Measurements from ENCODE around the gene RAPGEF1. TPM values are rescaled to one million over a fixed set of nuclear protein-coding genes. Genes with fewer than 3 reads are reported as not detected.
"Not testable (repeated sequence)": the region's sequence is repeated elsewhere in the genome, so short reads cannot be mapped to it uniquely, and the experiment has no call there.

RAPGEF1 gene
- total RNA-seq, 1 donor from 2014 or later, result 57.9 TPM

- intact Hi-C loops (cut with DNase I), result no loop called here
- Histone ChIP-seq H3K27me3 (no peaks in the 10 kb centered on the region), H3K36me3 (no peaks in the 10 kb centered on the region), H3K27ac (peak overlapping the region; percentile 88), H3K4me3 (no peak overlapping the region), H3K9me3 (no peaks in the 10 kb centered on the region), H3K4me1 (peaks cover 85% of the 10 kb centered on the region)
- TF ChIP-seq POLR2A (IDR thresholded peaks at IDR 0.05) (no peak), POLR2AphosphoS5 (IDR thresholded peaks at IDR 0.05; ENCODE audit: insufficient read depth in 1 of 2, low read depth in 1 of 2) (no peak), CTCF (IDR thresholded peaks at IDR 0.05) (no peak)
- no peak for DNase-seq (ENCODE audit: extremely low spot score in 2 of 2)
Observed at GRCh38 chr9:131713016-131713415, 26.9 kb downstream of the RAPGEF1 start.

- Histone ChIP-seq H3K4me3 (no peak overlapping the region), H3K27me3 (no peaks in the 10 kb centered on the region), H3K4me1 (peaks cover 89% of the 10 kb centered on the region), H3K27ac (peak overlapping the region; percentile 88), H3K36me3 (no peaks in the 10 kb centered on the region), H3K9me3 (no peaks in the 10 kb centered on the region)
- no peak for DNase-seq (ENCODE audit: extremely low spot score in 2 of 2)
- intact Hi-C loops (cut with DNase I), result no loop called here
- no peak for TF ChIP-seq POLR2A (IDR thresholded peaks at IDR 0.05)
- no peak for TF ChIP-seq CTCF (IDR thresholded peaks at IDR 0.05)
- TF ChIP-seq POLR2AphosphoS5 (IDR thresholded peaks at IDR 0.05; ENCODE audit: insufficient read depth in 1 of 2, low read depth in 1 of 2), result no peak
Observed at GRCh38 chr9:131712151-131712716, 27.6 kb downstream of the RAPGEF1 start.

GRCh38 chr9:131709771-131710431, 30.0 kb downstream of the RAPGEF1 start:
- no peak for DNase-seq (ENCODE audit: extremely low spot score in 2 of 2)
- Histone ChIP-seq H3K9me3 (no peaks in the 10 kb centered on the region), H3K27ac (peak overlapping the region; percentile 64), H3K36me3 (no peaks in the 10 kb centered on the region), H3K27me3 (no peaks in the 10 kb centered on the region), H3K4me3 (peak overlapping the region in 1 of 2 donors; percentile 0), H3K4me1 (peaks cover 89% of the 10 kb centered on the region)
- TF ChIP-seq POLR2A (IDR thresholded peaks at IDR 0.05), result no peak
- peak in 1 of 2 donors; percentile 53 for TF ChIP-seq POLR2AphosphoS5 (IDR thresholded peaks at IDR 0.05; ENCODE audit: insufficient read depth in 1 of 2, low read depth in 1 of 2)
- no peak for TF ChIP-seq CTCF (IDR thresholded peaks at IDR 0.05)
- intact Hi-C loops (cut with DNase I), result no loop called here

- peaks cover 90% of the 10 kb centered on the region for H3K4me1 ChIP-seq
- H3K9me3 ChIP-seq; intact Hi-C loops (cut with DNase I); H3K27me3 ChIP-seq; DNase-seq (ENCODE audit: extremely low spot score in 2 of 2); H3K36me3 ChIP-seq: not testable (repeated sequence)
- H3K4me3 ChIP-seq, result peak overlapping the region in 1 of 2 donors; percentile 0
- H3K27ac ChIP-seq, result peak overlapping the region; percentile 64
Observed at GRCh38 chr9:131709010-131709770, 30.7 kb downstream of the RAPGEF1 start.

- Histone ChIP-seq H3K36me3 (no peaks in the 10 kb centered on the region), H3K27ac (peak overlapping the region; percentile 64), H3K4me3 (no peak overlapping the region), H3K27me3 (no peaks in the 10 kb centered on the region), H3K4me1 (peaks cover 90% of the 10 kb centered on the region), H3K9me3 (no peaks in the 10 kb centered on the region)
- TF ChIP-seq POLR2AphosphoS5 (IDR thresholded peaks at IDR 0.05; ENCODE audit: insufficient read depth in 1 of 2, low read depth in 1 of 2), result no peak
- no peak for TF ChIP-seq CTCF (IDR thresholded peaks at IDR 0.05)
- TF ChIP-seq POLR2A (IDR thresholded peaks at IDR 0.05), result no peak
- intact Hi-C loops (cut with DNase I), result no loop called here
- DNase-seq (ENCODE audit: extremely low spot score in 2 of 2), result no peak
Observed at GRCh38 chr9:131708226-131709002, 31.5 kb downstream of the RAPGEF1 start.

Data from vagina (tissue), 2 donors.